Left lung (tissue), 10 donors: Measurements from ENCODE around the gene CD300LD. TPM values are rescaled to one million over a fixed set of nuclear protein-coding genes. Genes with fewer than 3 reads are reported as not detected.

ENCODE experiments used
- ATAC-seq: fragments of 200-7000 bp; cut with Tn5 transposase; one replicate; pipeline ENCODE4 v1.9.1; 2020; ENCODE audit warnings: moderate library complexity
- DNase-seq, 4 donors: peaks; one replicate each; pipeline ENCODE4 v3.0.0-alpha.2; 2013 to 2020
- H3K27ac ChIP-seq, 2 donors: fragments of 200-600 bp; sonication (generic) in 1 of 2; one replicate each; pipeline versions ENCODE4 v1.5.0 to v1.8.0; 2020 to 2021
- H3K27me3 ChIP-seq, 2 donors: fragments of 200-600 bp; sonication (generic) in 1 of 2; one replicate each; pipeline versions ENCODE4 v1.5.0 to v1.8.0; 2020 to 2021
- H3K36me3 ChIP-seq, 2 donors: fragments of 200-600 bp; sonication (generic) in 1 of 2; one replicate each; pipeline versions ENCODE4 v1.5.0 to v1.8.0; 2020 to 2021
- H3K4me1 ChIP-seq, 2 donors: fragments of 200-600 bp; one replicate each; pipeline ENCODE4 v1.8.0; 2021
- H3K4me3 ChIP-seq, 2 donors: fragments of 200-600 bp; sonication (generic) in 1 of 2; one replicate each; pipeline versions ENCODE4 v1.5.0 to v1.8.0; 2020 to 2021; ENCODE audit warnings: mild to moderate bottlenecking in 1 of 2
- H3K9me3 ChIP-seq, 2 donors: fragments of 200-600 bp; sonication (generic) in 1 of 2; one replicate each; pipeline versions ENCODE4 v1.5.0 to v1.8.0; 2020 to 2021
- intact Hi-C, 2 donors: fragments of 100-400 bp; cut with DNase I; formaldehyde crosslinking; loops; one replicate each; pipeline versions ENCODE4 v1.11.2 to v1.14.2; 2022
- polyA plus RNA-seq, 6 donors: library from polyadenylated mRNA; unstranded; fragments of 120-200 nt; gene quantifications; one replicate each; pipeline ENCODE4 v1.2.1, GENCODE V29; 2013; ENCODE audit not compliant: insufficient read length in 6 of 6
- total RNA-seq, 2 donors: library from RNA; stranded (reverse); fragmentation: NEBNext Ultra II Directional; extraction: Animal tissue kit (Norgen Biotek cat#: 25700); gene quantifications; one replicate each; pipeline ENCODE4 v1.2.1, GENCODE V29; 2021
- TF ChIP-seq, protein P1 (sequence below), 2 donors: fragments of 200-600 bp; sonication (generic) in 1 of 2; IDR thresholded peaks; one replicate each; pipeline versions ENCODE4 v1.5.0 to v1.8.0; 2021; ENCODE audit warnings: antibody characterized with exemption in 2 of 2
- donor health status: DM: no; HTN: yes; CAD: no.
- donor health status: DM: no; HTN: no; CAD: no.

CD300LD gene
- total and polyA plus RNA-seq, 8 donors, result 0.29 TPM; not detected in 7

DNA sequence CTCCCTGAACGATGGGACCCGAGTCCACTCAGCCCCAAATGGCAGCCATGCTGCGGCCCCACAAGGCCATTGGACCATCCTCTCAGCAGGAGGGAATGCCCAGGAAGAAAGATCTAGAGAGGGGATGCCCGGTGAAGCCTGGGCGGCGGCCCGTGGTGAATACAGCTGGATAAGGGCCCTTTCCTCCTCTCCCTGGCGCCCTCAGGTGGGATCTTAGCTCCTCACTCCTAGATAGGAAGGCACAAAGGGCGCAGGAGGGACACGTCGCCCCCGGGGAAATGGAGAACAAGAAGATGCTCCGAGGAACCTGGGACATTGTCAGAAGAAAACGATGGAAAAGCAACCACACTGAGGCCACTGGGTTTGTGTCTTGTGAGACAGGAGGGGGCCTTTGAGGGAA lies 48.7 kb downstream of the CD300LD start:
- Histone ChIP-seq H3K4me1 (peaks cover 0 to 14% of the 10 kb centered on the region in 2 donors), H3K4me3 (no peak overlapping the region), H3K9me3 (no peaks in the 10 kb centered on the region), H3K36me3 (no peaks in the 10 kb centered on the region), H3K27ac (no peak overlapping the region), H3K27me3 (no peaks in the 10 kb centered on the region)
- intact Hi-C loops, result no loop called here
- DNase-seq (no peak), ATAC-seq (no peak)
- TF ChIP-seq, protein P1, sequence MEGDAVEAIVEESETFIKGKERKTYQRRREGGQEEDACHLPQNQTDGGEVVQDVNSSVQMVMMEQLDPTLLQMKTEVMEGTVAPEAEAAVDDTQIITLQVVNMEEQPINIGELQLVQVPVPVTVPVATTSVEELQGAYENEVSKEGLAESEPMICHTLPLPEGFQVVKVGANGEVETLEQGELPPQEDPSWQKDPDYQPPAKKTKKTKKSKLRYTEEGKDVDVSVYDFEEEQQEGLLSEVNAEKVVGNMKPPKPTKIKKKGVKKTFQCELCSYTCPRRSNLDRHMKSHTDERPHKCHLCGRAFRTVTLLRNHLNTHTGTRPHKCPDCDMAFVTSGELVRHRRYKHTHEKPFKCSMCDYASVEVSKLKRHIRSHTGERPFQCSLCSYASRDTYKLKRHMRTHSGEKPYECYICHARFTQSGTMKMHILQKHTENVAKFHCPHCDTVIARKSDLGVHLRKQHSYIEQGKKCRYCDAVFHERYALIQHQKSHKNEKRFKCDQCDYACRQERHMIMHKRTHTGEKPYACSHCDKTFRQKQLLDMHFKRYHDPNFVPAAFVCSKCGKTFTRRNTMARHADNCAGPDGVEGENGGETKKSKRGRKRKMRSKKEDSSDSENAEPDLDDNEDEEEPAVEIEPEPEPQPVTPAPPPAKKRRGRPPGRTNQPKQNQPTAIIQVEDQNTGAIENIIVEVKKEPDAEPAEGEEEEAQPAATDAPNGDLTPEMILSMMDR (IDR thresholded peaks at IDR 0.05), result no peak

DNA sequence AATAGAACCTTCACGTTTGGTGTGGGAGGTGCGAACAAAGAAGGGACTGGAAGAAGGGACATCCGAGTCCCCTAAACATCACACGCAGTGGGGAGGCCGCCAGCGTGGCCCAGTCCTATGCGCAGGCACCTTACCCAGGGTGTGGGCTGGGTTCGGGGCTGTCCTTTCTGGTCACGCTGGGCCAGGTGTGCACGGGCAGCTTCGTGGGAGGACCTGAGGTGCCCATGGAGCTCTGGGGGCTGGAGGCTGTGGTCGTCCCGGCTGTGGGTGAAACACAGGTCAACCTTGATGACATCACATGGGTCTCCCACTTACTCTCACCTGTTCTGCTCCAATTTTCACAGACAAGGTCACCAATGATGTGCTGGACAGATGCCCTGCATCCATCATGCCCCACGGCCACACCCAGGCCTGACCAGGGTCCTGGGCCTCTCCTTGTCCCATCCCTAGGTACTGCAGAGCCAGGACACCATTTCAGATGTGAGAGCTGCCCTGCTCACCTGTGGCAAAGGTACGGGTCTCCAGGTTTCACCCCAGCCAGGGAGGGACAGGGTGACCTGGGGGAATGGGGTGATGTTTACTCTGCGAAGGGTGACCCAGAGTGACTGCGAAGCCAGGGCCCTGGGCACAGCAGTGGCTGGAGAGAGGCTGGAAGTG lies 49.2 kb downstream of the CD300LD start:
- ATAC-seq, result no peak
- peaks cover 0 to 14% of the 10 kb centered on the region in 2 donors for H3K4me1 ChIP-seq
- no peak overlapping the region for H3K4me3 ChIP-seq
- H3K36me3 ChIP-seq, result no peaks in the 10 kb centered on the region
- intact Hi-C loops, result no loop called here
- no peak overlapping the region for H3K27ac ChIP-seq
- no peaks in the 10 kb centered on the region for H3K27me3 ChIP-seq
- TF ChIP-seq, protein P1 (IDR thresholded peaks at IDR 0.05), result no peak
- no peaks in the 10 kb centered on the region for H3K9me3 ChIP-seq
- DNase-seq, result peak in 1 of 4 donors; percentile 25

DNA sequence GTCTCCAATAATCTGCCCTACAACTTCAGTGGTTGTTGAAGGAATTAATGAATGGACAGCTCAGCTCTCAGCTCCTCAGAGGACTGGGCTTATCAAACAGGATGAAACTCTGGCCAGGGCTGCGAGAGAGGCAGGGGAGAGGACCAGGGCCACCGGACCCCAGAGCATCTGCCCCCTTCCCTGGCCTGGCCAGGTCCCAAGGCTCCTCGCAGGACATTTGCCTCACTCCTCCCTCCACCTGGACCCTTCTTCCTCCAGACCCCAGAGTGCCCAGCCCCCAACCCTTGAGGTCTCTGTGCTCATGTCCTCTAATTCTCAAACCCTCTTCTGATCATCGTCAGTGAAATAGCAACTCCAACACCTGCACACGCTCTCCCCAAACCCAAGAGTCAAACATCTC lies 49.9 kb downstream of the CD300LD start:
- DNase-seq (peak in 1 of 4 donors; percentile 7), ATAC-seq (no peak)
- intact Hi-C loops, result no loop called here
- Histone ChIP-seq H3K4me1 (peaks cover 0 to 14% of the 10 kb centered on the region in 2 donors), H3K36me3 (no peaks in the 10 kb centered on the region), H3K27me3 (no peaks in the 10 kb centered on the region), H3K4me3 (no peak overlapping the region), H3K9me3 (no peaks in the 10 kb centered on the region), H3K27ac (no peak overlapping the region)
- TF ChIP-seq, protein P1 (IDR thresholded peaks at IDR 0.05), result no peak

DNA sequence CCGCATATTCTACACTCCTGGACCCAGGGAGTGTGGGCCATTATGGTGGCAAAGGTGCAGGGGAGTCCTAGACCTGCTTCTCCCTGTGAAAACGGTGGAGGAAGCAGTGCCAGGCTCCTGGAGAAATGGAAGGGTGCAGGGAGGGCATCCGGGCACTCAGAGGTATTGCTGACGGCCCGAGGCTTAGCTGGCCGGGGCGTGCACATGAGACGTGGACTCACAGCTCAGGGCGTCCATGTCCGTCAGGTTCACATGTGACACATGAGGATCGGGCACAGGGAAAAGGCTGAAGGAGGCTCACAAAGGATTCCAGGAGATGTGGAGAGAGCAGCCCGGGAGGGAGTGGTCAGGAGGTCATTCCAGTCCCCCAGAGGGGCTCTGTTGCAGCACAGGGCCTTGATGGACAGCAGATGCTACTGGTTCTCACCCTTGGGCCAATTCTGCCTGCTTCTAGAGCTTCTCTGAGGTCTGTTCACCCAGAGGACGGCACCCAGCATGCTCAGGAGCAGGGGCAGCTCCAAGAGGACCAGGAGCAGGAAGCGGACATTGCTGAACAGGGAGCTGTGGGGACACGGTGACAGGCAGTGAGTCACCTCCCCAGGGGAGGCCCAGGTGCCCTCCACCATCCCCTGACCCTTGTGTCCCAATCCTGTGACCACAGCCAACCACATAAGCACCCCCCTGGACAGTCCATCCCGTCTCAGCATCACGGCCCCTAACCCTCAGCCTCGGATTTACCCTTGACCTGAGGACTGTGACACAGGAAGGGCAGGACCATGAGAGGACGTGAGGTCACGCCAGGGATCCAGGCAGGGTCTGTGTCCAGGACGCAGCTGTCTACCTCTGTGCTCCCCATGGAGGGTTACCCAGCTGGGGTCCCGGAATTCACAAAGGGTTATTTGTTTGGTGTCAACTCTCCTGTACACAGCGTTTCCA lies 50.6 kb downstream of the CD300LD start:
- H3K27ac ChIP-seq, result no peak overlapping the region
- ATAC-seq (no peak), DNase-seq (peak in 1 of 4 donors; percentile 15)
- no peaks in the 10 kb centered on the region for H3K36me3 ChIP-seq
- TF ChIP-seq, protein P1 (IDR thresholded peaks at IDR 0.05), result no peak
- intact Hi-C loops, result no loop called here
- H3K4me1 ChIP-seq, result peaks cover 0 to 13% of the 10 kb centered on the region in 2 donors
- H3K27me3 ChIP-seq, result no peaks in the 10 kb centered on the region
- H3K9me3 ChIP-seq, result no peaks in the 10 kb centered on the region
- H3K4me3 ChIP-seq, result no peak overlapping the region

DNA sequence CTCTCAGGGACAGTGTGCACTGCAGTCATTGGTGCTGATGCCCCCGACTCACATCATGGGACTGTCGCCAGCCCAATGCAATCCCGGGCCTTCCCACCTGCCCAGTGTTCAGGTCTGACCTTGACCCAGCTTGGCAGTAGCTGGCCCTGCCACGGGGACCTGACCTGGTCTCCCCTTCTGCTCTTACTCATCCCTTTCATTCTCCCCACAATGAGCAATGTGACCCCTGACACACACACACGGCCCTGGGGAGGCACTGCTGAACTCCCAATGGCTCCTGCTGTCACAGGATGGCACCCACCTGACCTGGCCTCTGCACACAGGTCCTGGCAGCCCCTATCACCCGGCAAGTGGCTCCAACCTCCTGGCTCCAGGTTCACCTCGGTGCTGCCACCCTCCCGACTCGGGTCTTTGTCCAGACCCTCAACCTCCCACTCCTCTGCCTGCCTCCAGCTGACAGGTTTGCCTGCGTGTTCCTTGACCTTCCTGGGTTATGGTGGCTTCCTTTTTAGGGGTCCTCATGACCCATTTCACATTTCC lies 52.7 kb downstream of the CD300LD start:
- intact Hi-C loops, result no loop called here
- H3K9me3 ChIP-seq, result no peaks in the 10 kb centered on the region
- H3K4me1 ChIP-seq, result peaks cover 0 to 2% of the 10 kb centered on the region in 2 donors
- ATAC-seq (no peak), DNase-seq (peak in 1 of 4 donors; percentile 31)
- no peak overlapping the region for H3K4me3 ChIP-seq
- H3K36me3 ChIP-seq, result no peaks in the 10 kb centered on the region
- H3K27me3 ChIP-seq, result peaks cover 0 to 14% of the 10 kb centered on the region in 2 donors
- H3K27ac ChIP-seq, result no peak overlapping the region
- TF ChIP-seq, protein P1 (IDR thresholded peaks at IDR 0.05), result no peak
